Heart left ventricle (tissue), 16 donors: Measurements from ENCODE around the gene TRIM44. TPM values are rescaled to one million over a fixed set of nuclear protein-coding genes. Genes with fewer than 3 reads are reported as not detected.

ENCODE experiments used
- ATAC-seq, 4 donors: fragments of 200-7000 bp; cut with Tn5 transposase; one replicate each; pipeline ENCODE4 v1.9.1; 2020 to 2022; ENCODE audit warnings: moderate library complexity in 4 of 4, mild to moderate bottlenecking in 3 of 4, moderate number of reproducible peaks in 1 of 4
- DNase-seq, 5 donors: peaks; one replicate each; pipeline ENCODE4 v3.0.0-alpha.2; 2020
- H3K27ac ChIP-seq, 12 donors: fragments of 200-600 bp; sonication (generic) in 4 of 12; one replicate each; pipeline versions ENCODE4 v1.5.0 to v1.8.0; 2016 to 2022; ENCODE audit warnings: mild to moderate bottlenecking in 2 of 12
- H3K27me3 ChIP-seq, 9 donors: fragments of 200-600 bp; sonication (generic) in 2 of 9; one replicate each; pipeline versions ENCODE4 v1.5.1 to v1.8.0; 2016 to 2022; ENCODE audit warnings: mild to moderate bottlenecking in 3 of 9
- H3K36me3 ChIP-seq, 9 donors: fragments of 200-600 bp; sonication (generic) in 2 of 9; one replicate each; pipeline versions ENCODE4 v1.5.0 to v1.8.0; 2018 to 2022; ENCODE audit warnings: mild to moderate bottlenecking in 2 of 9
- H3K4me1 ChIP-seq, 12 donors: fragments of 200-600 bp; sonication (generic) in 4 of 12; one replicate each; pipeline versions ENCODE4 v1.5.0 to v1.8.0; 2016 to 2022; ENCODE audit warnings: mild to moderate bottlenecking in 3 of 12
- H3K4me3 ChIP-seq, 12 donors: fragments of 200-600 bp; sonication (generic) in 4 of 12; one replicate each; pipeline versions ENCODE4 v1.5.0 to v1.8.0; 2017 to 2022; ENCODE audit warnings: mild to moderate bottlenecking in 9 of 12, moderate library complexity in 4 of 12
- H3K9me3 ChIP-seq, 12 donors: fragments of 200-600 bp; sonication (generic) in 4 of 12; one replicate each; pipeline versions ENCODE4 v1.5.0 to v1.8.0; 2016 to 2022; ENCODE audit warnings: mild to moderate bottlenecking in 1 of 12
- CTCF ChIP-seq, 12 donors: fragments of 200-600 bp; sonication (generic) in 4 of 12; IDR thresholded peaks; one replicate each; pipeline versions ENCODE4 v1.5.0 to v1.8.0; 2018 to 2022; ENCODE audit warnings: antibody characterized with exemption in 12 of 12, mild to moderate bottlenecking in 5 of 12
- POLR2A ChIP-seq, 2 donors: fragments of 450-650 bp; IDR thresholded peaks; one replicate each; pipeline ENCODE4 v1.6.1; 2017; ENCODE audit warnings: antibody characterized with exemption in 2 of 2, mild to moderate bottlenecking in 2 of 2, moderate library complexity in 2 of 2
- WGBS, 4 donors: extraction: QIAGEN DNeasy Blood & Tissue Kit in 2 of 4; methylation state at CpG; one replicate each; pipeline versions ENCODE4 v1.1.5 to v1.1.7; 2013 to 2018; 5-methylcytosine and 5-hydroxymethylcytosine counted together
- intact Hi-C, 10 donors: fragments of 100-400 bp; cut with DNase I; formaldehyde crosslinking; loops; one replicate each; pipeline versions ENCODE4 v1.11.1 to v1.14.2; 2022
- polyA plus RNA-seq, 2 donors: library from polyadenylated mRNA; stranded (reverse); fragments of 200-250 nt; gene quantifications; one replicate each; pipeline ENCODE4 v1.2.3, GENCODE V29; 2013
- total RNA-seq, 9 donors: library from RNA; depleted of rRNA in 2 of 9; stranded (reverse); fragments of >200 nt in 2 of 9; fragmentation: NEBNext Ultra II Directional in 3 of 9; extraction: Animal tissue kit (Norgen Biotek cat#: 25700) in 3 of 9; gene quantifications; one replicate each; pipeline versions ENCODE4 v1.1.0 to v1.2.4, GENCODE V29; 2016 to 2023
- donor health status: ischemic (EF 13 %, LVEDD 7.1; RV severe dilation, severe dysfunction).
- donor health status: healthy with polysubstance abuse.
- donor health status: DM: no; HTN: yes; CAD: no.
- donor health status: DM: no; HTN: no; CAD: no.
- donor health status: ischemic (EF 25% LVEDD 6.9; RV normal size, moderate dysfunction).
- donor health status: ischemic (EF 25% LVEDD 5.7; RV mildly dilated, moderate dysfunction).
- donor health status: healthy.
- donor health status: DM: yes; HTN: yes; CAD: no.
- donor health status: ischemic (EF 35%, LVEDD 5.7; RV mildly dilated, moderate dysfunction).
- donor health status: nonischemic (EF 11% LVEDD 7.7; RV severe dilation, severe dysfunction).
- donor health status: DM: yes; HTN: yes; CAD: no.
- donor health status: PGD.
- donor health status: ischemic (EF 29% LVEDD 5.4; RV normal size, mild dysfunction).
- donor health status: nonischemic (EF 23%, LVEDD 6.1; RV moderate dilation, normal function).

The TRIM44 gene
- total and polyA plus RNA-seq, 11 donors, result 7.9 to 55.3 (median 44.1) TPM

GRCh38 chr11:35822815-35823495, 160.4 kb downstream of the TRIM44 start:
- intact Hi-C loops, result loop anchor here (5.0 to 10.0 kb wide), 13 partner anchors 119 to 652 kb away; partner anchors contain the start of genes FJX1 (in 7 of the 10), TRIM44 (in 4 of the 10) and LDLRAD3 (in 1 of the 10)
- DNase-seq, result no peak
- ATAC-seq, result no peak
- no peak overlapping the region for H3K27ac ChIP-seq
- H3K4me1 ChIP-seq, result peaks cover 0 to 31% (median 14%) of the 10 kb centered on the region in 12 donors
- no peaks in the 10 kb centered on the region for H3K9me3 ChIP-seq
- TF ChIP-seq CTCF (IDR thresholded peaks at IDR 0.05) (no peak), POLR2A (IDR thresholded peaks at IDR 0.05) (no peak)
- H3K4me3 ChIP-seq, result no peak overlapping the region
- no peaks in the 10 kb centered on the region for H3K36me3 ChIP-seq
- WGBS, 4 donors, result 41 to 57% (median 48%) methylated on average over 2 of the region's 2 CpGs
- H3K27me3 ChIP-seq, result no peaks in the 10 kb centered on the region

- Histone ChIP-seq H3K27ac (no peak overlapping the region), H3K27me3 (no peaks in the 10 kb centered on the region), H3K36me3 (no peaks in the 10 kb centered on the region), H3K4me3 (no peak overlapping the region), H3K4me1 (peaks cover 0 to 31% (median 14%) of the 10 kb centered on the region in 12 donors), H3K9me3 (no peaks in the 10 kb centered on the region)
- TF ChIP-seq CTCF (IDR thresholded peaks at IDR 0.05) (no peak), POLR2A (IDR thresholded peaks at IDR 0.05) (no peak)
- intact Hi-C loops, result loop anchor here (5.0 to 10.0 kb wide), 13 partner anchors 118 to 651 kb away; partner anchors contain the start of genes FJX1 (in 7 of the 10), TRIM44 (in 4 of the 10) and LDLRAD3 (in 1 of the 10)
- DNase-seq (no peak), ATAC-seq (no peak)
- WGBS, 4 donors, result 80 to 90% (median 84%) methylated on average over 10 of the region's 10 CpGs
These were observed 161.2 kb downstream of the TRIM44 start for GRCh38 chr11:35823742-35824298.

GRCh38 chr11:35825386-35825785, 162.8 kb downstream of the TRIM44 start:
- intact Hi-C loops, result loop anchor here in 8 of 10 donors (5.0 to 10.0 kb wide), 8 partner anchors 161 to 649 kb away; partner anchors contain the start of genes TRIM44 (in 2 of the 8) and FJX1 (in 1 of the 8)
- H3K27ac ChIP-seq, result no peak overlapping the region
- no peaks in the 10 kb centered on the region for H3K9me3 ChIP-seq
- peaks cover 0 to 29% (median 14%) of the 10 kb centered on the region in 12 donors for H3K4me1 ChIP-seq
- no peak overlapping the region for H3K4me3 ChIP-seq
- TF ChIP-seq POLR2A (IDR thresholded peaks at IDR 0.05) (no peak), CTCF (IDR thresholded peaks at IDR 0.05) (no peak)
- no peak for DNase-seq
- no peaks in the 10 kb centered on the region for H3K27me3 ChIP-seq
- WGBS, 4 donors, result 34 to 62% (median 47%) methylated on average over 1 of the region's 1 CpG
- H3K36me3 ChIP-seq, result no peaks in the 10 kb centered on the region
- peak in 2 of 4 donors; percentile 33 to 38 for ATAC-seq

GRCh38 chr11:35826006-35826405, 163.4 kb downstream of the TRIM44 start:
- H3K36me3 ChIP-seq, result no peaks in the 10 kb centered on the region
- 93 to 95% (median 94%) methylated on average over 5 of the region's 5 CpGs for WGBS, 4 donors
- peaks cover 0 to 29% (median 14%) of the 10 kb centered on the region in 12 donors for H3K4me1 ChIP-seq
- H3K27ac ChIP-seq, result no peak overlapping the region
- H3K4me3 ChIP-seq, result no peak overlapping the region
- ATAC-seq, result no peak
- no peak for DNase-seq
- intact Hi-C loops, result loop anchor here in 8 of 10 donors (5.0 to 10.0 kb wide), 8 partner anchors 161 to 649 kb away; partner anchors contain the start of genes TRIM44 (in 2 of the 8) and FJX1 (in 1 of the 8)
- no peaks in the 10 kb centered on the region for H3K9me3 ChIP-seq
- no peaks in the 10 kb centered on the region for H3K27me3 ChIP-seq
- TF ChIP-seq POLR2A (IDR thresholded peaks at IDR 0.05) (no peak), CTCF (IDR thresholded peaks at IDR 0.05) (no peak)
